GM21786 (cell line): Measurements from ENCODE around the gene STARD9.
A peak's percentile ranks its signal among the peaks of the same experiment; 100 is the strongest.
"Not testable (repeated sequence)": the region's sequence is repeated elsewhere in the genome, so short reads cannot be mapped to it uniquely, and the experiment has no call there.

Experiments used
- ATAC-seq: cut with Tn5 transposase; IDR thresholded peaks from one replicate; pipeline ENCODE4 v1.9.1; 2021; ENCODE audit not compliant: unreplicated experiment

Gene STARD9

GRCh38 chr15:42575188-42576039 is at the start of gene STARD9:
Gene STARD9 (plus strand): TSS chr15:42575606. CDS start chr15:42575716, 110 bp downstream.
- ATAC-seq, result peak; percentile 92

GRCh38 chr15:42528970-42529369 is 46.4 kb upstream of the STARD9 start:
- no peak for ATAC-seq

GRCh38 chr15:42533246-42533645 is 42.2 kb upstream of the STARD9 start:
- no peak for ATAC-seq

GRCh38 chr15:42544853-42545629 is 30.4 kb upstream of the STARD9 start:
- ATAC-seq, result no peak

GRCh38 chr15:42547918-42548248 is 27.5 kb upstream of the STARD9 start:
- no peak for ATAC-seq

- peak; percentile 68 for ATAC-seq
Observed at GRCh38 chr15:42548249-42549031, 27.0 kb upstream of the STARD9 start, which contains the start of the genes HAUS2 and LRRC57. Gene HAUS2 (plus strand): TSS chr15:42548838. CDS start chr15:42548873, 35 bp downstream. Gene LRRC57 (minus strand): TSS chr15:42548793. CDS start chr15:42548434, 359 bp downstream.

- peak; percentile 7 for ATAC-seq
Observed at GRCh38 chr15:42549032-42549491, 26.3 kb upstream of the STARD9 start.

- ATAC-seq, result no peak
Observed at GRCh38 chr15:42549741-42550392, 25.5 kb upstream of the STARD9 start.

- no peak for ATAC-seq
Observed at GRCh38 chr15:42553554-42553953, 21.9 kb upstream of the STARD9 start.

GRCh38 chr15:42556550-42557207 is 18.7 kb upstream of the STARD9 start:
- ATAC-seq, result not testable (repeated sequence)

GRCh38 chr15:42558739-42559138 is 16.7 kb upstream of the STARD9 start:
- ATAC-seq, result no peak

- no peak for ATAC-seq
Observed at GRCh38 chr15:42576040-42576594, 711 bp downstream of the STARD9 start.

GRCh38 chr15:42576776-42577175 is 1.4 kb downstream of the STARD9 start:
- ATAC-seq, result no peak

GRCh38 chr15:42577514-42578031 is 2.2 kb downstream of the STARD9 start:
- no peak for ATAC-seq

- ATAC-seq, result no peak
Observed at GRCh38 chr15:42578984-42579537, 3.7 kb downstream of the STARD9 start.

GRCh38 chr15:42581272-42581730 is 5.9 kb downstream of the STARD9 start:
- ATAC-seq, result peak; percentile 81

GRCh38 chr15:42582569-42583375 is 7.4 kb downstream of the STARD9 start:
- ATAC-seq, result no peak
